Hematopoietic multipotent progenitor cell (in vitro differentiated cells): ENCODE measurements around the gene LNX1. TPM values are rescaled to one million over a fixed set of nuclear protein-coding genes. Genes with fewer than 3 reads are reported as not detected.

Experiments
- DNase-seq, 3 donors: peaks; one replicate each; pipeline ENCODE4 v3.0.0-alpha.2; 2011 to 2015; ENCODE audit warnings: low read depth in 2 of 3, low spot score in 2 of 3
- total RNA-seq: library from RNA; depleted of rRNA; stranded (reverse); fragments of >200 nt; gene quantifications from one replicate; pipeline ENCODE4 v1.2.3, GENCODE V29; 2012

LNX1 gene
- total RNA-seq, 1 donor = 1.6 TPM

- DNase-seq = no peak
Measured at GRCh38 chr4:53575552-53575951, 15.7 kb downstream of the LNX1 start.

- no peak for DNase-seq
Measured at GRCh38 chr4:53574528-53574927, 16.8 kb downstream of the LNX1 start.

GRCh38 chr4:53573696-53574095 lies 17.6 kb downstream of the LNX1 start:
- DNase-seq = no peak

GRCh38 chr4:53572600-53572994 lies 18.7 kb downstream of the LNX1 start:
- DNase-seq = no peak

- no peak for DNase-seq
Measured at GRCh38 chr4:53571936-53572599, 19.2 kb downstream of the LNX1 start.

- peak in 2 of 3 donors; percentile 8 to 43 for DNase-seq
Measured at GRCh38 chr4:53563824-53564223, 27.5 kb downstream of the LNX1 start.

- DNase-seq = no peak
Measured at GRCh38 chr4:53562409-53562808, 28.9 kb downstream of the LNX1 start.

GRCh38 chr4:53559021-53559620 lies 32.2 kb downstream of the LNX1 start:
- DNase-seq = no peak

GRCh38 chr4:53558065-53558801 lies 33.1 kb downstream of the LNX1 start:
- peak in 2 of 3 donors; percentile 5 to 29 for DNase-seq

- DNase-seq = no peak
Measured at GRCh38 chr4:53557669-53558064, 33.6 kb downstream of the LNX1 start.

GRCh38 chr4:53556651-53557050 lies 34.6 kb downstream of the LNX1 start:
- DNase-seq = no peak

GRCh38 chr4:53553486-53554210 lies 37.6 kb downstream of the LNX1 start:
- no peak for DNase-seq

GRCh38 chr4:53552711-53553110 lies 38.6 kb downstream of the LNX1 start:
- no peak for DNase-seq

GRCh38 chr4:53551958-53552357 lies 39.3 kb downstream of the LNX1 start:
- DNase-seq = no peak

- no peak for DNase-seq
Measured at GRCh38 chr4:53551281-53551864, 39.9 kb downstream of the LNX1 start.

GRCh38 chr4:53548662-53549061 lies 42.6 kb downstream of the LNX1 start:
- DNase-seq = no peak

GRCh38 chr4:53547983-53548382 lies 43.3 kb downstream of the LNX1 start:
- no peak for DNase-seq

- DNase-seq = no peak
Measured at GRCh38 chr4:53545942-53546581, 45.2 kb downstream of the LNX1 start.

- no peak for DNase-seq
Measured at GRCh38 chr4:53545273-53545672, 46.0 kb downstream of the LNX1 start.

GRCh38 chr4:53543561-53543960 lies 47.7 kb downstream of the LNX1 start:
- DNase-seq = no peak
